Chondrocyte (in vitro differentiated cells): ENCODE data around the gene NFKBIE. TPM values are rescaled to one million over a fixed set of nuclear protein-coding genes. Genes with fewer than 3 reads are reported as not detected.
A peak's percentile ranks its signal among the peaks of the same experiment; 100 is the strongest.

Experiments
- DNase-seq: peaks from one replicate; pipeline ENCODE4 v3.0.0; 2021; ENCODE audit warnings: mixed read lengths, low spot score
- H3K27ac Mint-ChIP-seq: one replicate; pipeline ENCODE4 v1.8.0; 2021; ENCODE audit warnings: mild to moderate bottlenecking, moderate library complexity, mixed read lengths; ENCODE audit not compliant: unreplicated experiment
- H3K27me3 Mint-ChIP-seq: 2 replicates; pipeline ENCODE4 v1.8.0; 2021; ENCODE audit warnings: low read depth, mixed read lengths
- H3K36me3 Mint-ChIP-seq: 2 replicates; pipeline ENCODE4 v1.8.0; 2021; ENCODE audit warnings: low read depth, mixed read lengths
- H3K4me1 Mint-ChIP-seq: 2 replicates; pipeline ENCODE4 v1.8.0; 2021; ENCODE audit warnings: low read depth, mild to moderate bottlenecking, mixed read lengths
- H3K4me3 Mint-ChIP-seq: one replicate; pipeline ENCODE4 v1.8.0; 2021; ENCODE audit warnings: mild to moderate bottlenecking, moderate library complexity, mixed read lengths; ENCODE audit not compliant: unreplicated experiment
- H3K9me3 Mint-ChIP-seq: 2 replicates; pipeline ENCODE4 v1.8.0; 2021; ENCODE audit warnings: low read depth, mixed read lengths
- CTCF ChIP-seq: fragments of 200-600 bp; sonication (generic); IDR thresholded peaks from 2 replicates; pipeline ENCODE4 v1.5.0; 2021; ENCODE audit warnings: antibody characterized with exemption, mild to moderate bottlenecking, moderate library complexity
- total RNA-seq: library from RNA; stranded (reverse); gene quantifications from 3 replicates; pipeline ENCODE4 v1.2.1, GENCODE V29; 2021

The NFKBIE gene
- total RNA-seq, 1 donor from 2014 or later: 6.2 TPM

GRCh38 chr6:44249082-44249748 is 16.1 kb downstream of the NFKBIE start:
- Mint-ChIP-seq H3K27me3 (no peaks in the 10 kb centered on the region), H3K36me3 (peaks cover 58% of the 10 kb centered on the region), H3K4me3 (peak overlapping the region; percentile 98), H3K9me3 (no peaks in the 10 kb centered on the region), H3K4me1 (peaks cover 63% of the 10 kb centered on the region), H3K27ac (peak overlapping the region; percentile 98)
- TF ChIP-seq CTCF: no peak
- DNase-seq: peak; percentile 38

GRCh38 chr6:44248579-44248978 is 16.8 kb downstream of the NFKBIE start:
- H3K36me3 Mint-ChIP-seq: peaks cover 53% of the 10 kb centered on the region
- H3K27ac Mint-ChIP-seq: peak overlapping the region; percentile 98
- peaks cover 58% of the 10 kb centered on the region for H3K4me1 Mint-ChIP-seq
- no peaks in the 10 kb centered on the region for H3K27me3 Mint-ChIP-seq
- no peak for TF ChIP-seq CTCF
- H3K4me3 Mint-ChIP-seq: peak overlapping the region; percentile 98
- no peaks in the 10 kb centered on the region for H3K9me3 Mint-ChIP-seq
- no peak for DNase-seq

GRCh38 chr6:44247338-44248302 is 17.7 kb downstream of the NFKBIE start:
- H3K36me3 Mint-ChIP-seq: peaks cover 45% of the 10 kb centered on the region
- H3K4me3 Mint-ChIP-seq: peak overlapping the region; percentile 98
- H3K27me3 Mint-ChIP-seq: no peaks in the 10 kb centered on the region
- peak; percentile 19 for TF ChIP-seq CTCF
- H3K4me1 Mint-ChIP-seq: peaks cover 49% of the 10 kb centered on the region
- H3K9me3 Mint-ChIP-seq: no peaks in the 10 kb centered on the region
- peak overlapping the region; percentile 98 for H3K27ac Mint-ChIP-seq
- peak; percentile 83 for DNase-seq

GRCh38 chr6:44246663-44247337 is 18.6 kb downstream of the NFKBIE start, which contains the start of gene HSP90AB1:
HSP90AB1 (plus strand) TSS chr6:44247101; CDS start chr6:44248630, 1,529 bp downstream.
- Mint-ChIP-seq H3K9me3 (no peaks in the 10 kb centered on the region), H3K27me3 (no peaks in the 10 kb centered on the region), H3K27ac (peak within 1 kb of the TSS; percentile 98), H3K36me3 (peaks cover 40% of the 10 kb centered on the region), H3K4me3 (peak within 1 kb of the TSS; percentile 98), H3K4me1 (peaks cover 42% of the 10 kb centered on the region)
- TF ChIP-seq CTCF: no peak
- DNase-seq: peak; percentile 96
